GM04504 (cell line): ENCODE measurements around the gene ACVR1B.

Experiments used
- DNase-seq: peaks from one replicate; pipeline ENCODE4 v3.0.0-alpha.2; 2012; ENCODE audit warnings: low read depth

ACVR1B gene

DNA sequence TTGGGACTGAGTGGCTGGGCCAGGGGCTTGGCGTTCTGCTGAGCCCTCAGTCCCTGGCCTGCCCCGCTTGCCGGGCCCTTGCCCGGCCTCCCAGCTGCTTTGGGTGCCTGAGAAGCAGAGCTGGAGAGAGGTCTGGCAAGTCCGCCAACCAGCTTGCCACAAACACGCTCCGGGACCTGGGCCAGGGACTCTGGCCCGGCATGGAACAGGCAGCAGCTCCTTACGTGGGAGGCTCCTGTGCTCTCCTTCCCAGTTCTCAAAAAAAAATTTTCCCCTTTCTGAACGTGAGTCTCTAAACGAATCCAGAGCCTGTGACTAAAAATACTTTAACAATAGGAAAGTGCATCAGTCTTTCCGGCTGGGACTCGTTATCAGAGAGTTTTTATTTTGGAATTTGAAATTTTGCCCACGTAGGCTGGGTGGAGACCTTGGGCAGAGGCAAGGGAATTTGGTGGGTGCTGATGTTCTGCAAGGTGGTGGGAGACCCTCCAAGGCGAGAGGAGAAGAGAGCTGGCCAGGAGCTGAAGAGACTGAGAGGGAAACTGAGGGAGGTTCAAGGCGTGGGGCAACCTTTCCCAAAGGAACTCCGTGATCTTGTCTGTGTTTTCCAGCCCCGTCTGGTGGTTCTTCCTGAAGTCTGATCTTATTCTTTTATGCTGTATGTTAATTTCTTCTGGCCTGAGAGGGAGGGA lies 92.9 kb downstream of the ACVR1B start:
- peak; percentile 90 for DNase-seq

DNA sequence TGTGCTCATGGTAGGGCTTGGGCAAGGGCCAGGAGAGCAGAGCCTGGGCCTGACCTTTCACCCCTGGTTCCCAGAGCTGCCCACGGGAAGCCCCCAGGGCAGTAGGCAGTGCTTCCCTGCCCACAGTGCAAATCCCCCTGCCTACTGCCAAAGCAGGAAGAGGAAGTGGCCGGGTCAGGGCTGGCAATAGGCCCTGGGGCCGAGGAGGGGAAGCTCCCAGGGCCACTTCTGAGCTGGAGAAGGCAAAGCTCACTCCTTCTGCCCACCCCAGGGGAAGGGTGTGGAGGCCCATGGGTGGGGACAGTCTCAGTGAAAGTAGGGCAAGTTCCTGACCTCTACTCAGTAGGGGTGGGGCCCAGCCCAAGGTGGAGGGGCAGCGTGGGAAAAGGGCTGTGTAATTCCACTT lies 94.3 kb downstream of the ACVR1B start:
- DNase-seq, result no peak
